Body of pancreas (tissue), 4 donors: Measurements from ENCODE around the gene HOTAIR.

ENCODE experiments used
- POLR2A ChIP-seq, 3 donors: fragments of 450-650 bp; IDR thresholded peaks; one replicate each; pipeline ENCODE4 v1.6.1; 2016; ENCODE audit warnings: antibody characterized with exemption in 3 of 3, mild to moderate bottlenecking in 2 of 3
- TF ChIP-seq, protein P1 (sequence below), 7 experiments: fragments of 450-650 bp in 4 of 7; fragments of 200-600 bp in 3 of 7; sonication (generic) in 3 of 7; IDR thresholded peaks; one replicate each; pipeline ENCODE4 v1.5.1; 2016 to 2019; ENCODE audit warnings: antibody characterized with exemption in 7 of 7

DNA sequence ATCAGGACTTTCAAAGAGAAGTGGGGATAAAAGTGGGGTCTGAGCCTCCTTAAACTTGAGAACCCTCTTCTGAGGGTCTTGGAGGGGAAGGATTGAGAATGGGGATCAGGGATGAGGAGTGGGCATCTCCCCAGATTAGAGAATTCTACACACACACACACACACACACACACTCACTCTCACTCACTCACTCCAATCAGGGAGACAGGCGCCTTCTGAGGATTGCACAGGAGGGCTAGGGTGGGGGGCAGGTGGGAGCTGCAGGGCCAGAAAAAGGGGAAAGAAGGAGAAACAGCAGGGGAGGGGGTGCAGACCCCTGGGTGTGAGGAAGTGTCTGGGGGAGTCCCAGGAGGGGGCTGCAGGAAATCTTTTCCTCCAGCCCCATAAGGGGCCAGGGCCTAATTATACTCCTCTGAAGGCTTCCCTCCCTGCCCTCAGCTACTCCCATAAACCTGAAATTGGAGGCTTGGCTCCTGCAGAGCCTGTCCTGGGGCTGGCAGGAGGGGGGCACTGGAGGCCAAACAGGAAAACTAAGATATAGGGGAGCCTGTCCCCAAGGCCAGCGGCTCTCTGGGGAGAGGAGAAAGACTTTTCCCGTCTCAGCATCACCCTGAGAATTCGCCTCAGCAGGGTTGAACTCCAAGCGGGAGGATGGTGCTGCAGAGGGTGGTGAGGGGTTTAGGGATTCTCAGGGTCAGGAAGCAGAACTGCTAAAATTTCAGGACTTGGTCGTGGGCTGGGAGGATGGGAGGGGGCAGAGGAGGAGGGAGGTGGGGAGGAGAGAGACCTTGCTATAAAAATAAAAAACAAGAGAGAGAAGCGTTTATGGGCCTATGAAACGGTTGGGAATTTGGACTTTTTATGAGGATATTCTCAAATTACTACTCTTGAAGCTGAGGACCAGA is 26.8 kb upstream of the HOTAIR start:
- TF ChIP-seq, protein P1, sequence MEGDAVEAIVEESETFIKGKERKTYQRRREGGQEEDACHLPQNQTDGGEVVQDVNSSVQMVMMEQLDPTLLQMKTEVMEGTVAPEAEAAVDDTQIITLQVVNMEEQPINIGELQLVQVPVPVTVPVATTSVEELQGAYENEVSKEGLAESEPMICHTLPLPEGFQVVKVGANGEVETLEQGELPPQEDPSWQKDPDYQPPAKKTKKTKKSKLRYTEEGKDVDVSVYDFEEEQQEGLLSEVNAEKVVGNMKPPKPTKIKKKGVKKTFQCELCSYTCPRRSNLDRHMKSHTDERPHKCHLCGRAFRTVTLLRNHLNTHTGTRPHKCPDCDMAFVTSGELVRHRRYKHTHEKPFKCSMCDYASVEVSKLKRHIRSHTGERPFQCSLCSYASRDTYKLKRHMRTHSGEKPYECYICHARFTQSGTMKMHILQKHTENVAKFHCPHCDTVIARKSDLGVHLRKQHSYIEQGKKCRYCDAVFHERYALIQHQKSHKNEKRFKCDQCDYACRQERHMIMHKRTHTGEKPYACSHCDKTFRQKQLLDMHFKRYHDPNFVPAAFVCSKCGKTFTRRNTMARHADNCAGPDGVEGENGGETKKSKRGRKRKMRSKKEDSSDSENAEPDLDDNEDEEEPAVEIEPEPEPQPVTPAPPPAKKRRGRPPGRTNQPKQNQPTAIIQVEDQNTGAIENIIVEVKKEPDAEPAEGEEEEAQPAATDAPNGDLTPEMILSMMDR (IDR thresholded peaks at IDR 0.05), result no peak
- TF ChIP-seq POLR2A (IDR thresholded peaks at IDR 0.05), result no peak
